GM21528 (cell line): Measurements from ENCODE around the gene KIF17.
"Not testable (repeated sequence)": the region's sequence is repeated elsewhere in the genome, so short reads cannot be mapped to it uniquely, and the experiment has no call there.

ENCODE experiments used
- ATAC-seq: cut with Tn5 transposase; IDR thresholded peaks from one replicate; pipeline ENCODE4 v1.9.1; 2021; ENCODE audit warnings: mild to moderate bottlenecking, moderate library complexity; ENCODE audit not compliant: unreplicated experiment, low FRiP score

KIF17 gene

DNA sequence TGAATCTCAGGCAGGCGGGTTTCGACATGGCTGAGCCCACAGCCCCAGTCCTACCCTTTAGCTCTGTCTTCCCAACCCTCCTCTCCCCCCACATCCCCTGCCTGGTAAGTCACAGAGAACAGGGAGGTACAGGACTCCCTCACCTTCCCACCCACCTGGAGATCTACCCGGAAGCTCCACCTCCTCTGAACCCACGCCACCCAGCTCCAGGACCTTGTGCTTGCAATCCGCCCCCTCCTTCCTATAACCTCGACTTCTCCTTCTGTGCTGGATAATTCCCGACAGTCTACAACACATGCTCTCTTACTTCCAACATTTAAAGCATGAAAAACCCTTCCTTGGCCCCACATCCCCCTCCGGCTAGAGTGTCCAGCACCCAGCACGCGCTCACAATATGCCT is 22.3 kb downstream of the KIF17 start:
- ATAC-seq: no peak

DNA sequence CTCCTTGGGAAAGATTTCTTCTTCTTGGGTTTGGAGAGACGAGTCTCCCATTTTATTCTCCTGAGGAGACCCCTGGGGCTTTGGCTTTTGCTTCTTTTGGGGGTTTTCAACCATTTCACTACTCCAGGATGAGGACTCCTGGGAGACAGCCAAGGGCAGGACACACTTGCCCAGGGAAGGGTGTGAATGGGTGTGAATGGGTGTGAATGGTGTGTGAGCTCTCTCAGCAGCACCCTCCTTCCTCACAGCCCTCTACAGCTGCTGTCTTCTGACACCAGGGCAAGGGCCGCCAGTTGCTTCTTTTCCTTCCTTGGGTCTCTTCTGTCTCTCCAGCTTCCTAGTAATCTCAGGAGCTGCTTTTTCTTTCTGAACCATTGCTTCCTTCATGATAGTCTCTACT is 24.2 kb downstream of the KIF17 start:
- no peak for ATAC-seq

DNA sequence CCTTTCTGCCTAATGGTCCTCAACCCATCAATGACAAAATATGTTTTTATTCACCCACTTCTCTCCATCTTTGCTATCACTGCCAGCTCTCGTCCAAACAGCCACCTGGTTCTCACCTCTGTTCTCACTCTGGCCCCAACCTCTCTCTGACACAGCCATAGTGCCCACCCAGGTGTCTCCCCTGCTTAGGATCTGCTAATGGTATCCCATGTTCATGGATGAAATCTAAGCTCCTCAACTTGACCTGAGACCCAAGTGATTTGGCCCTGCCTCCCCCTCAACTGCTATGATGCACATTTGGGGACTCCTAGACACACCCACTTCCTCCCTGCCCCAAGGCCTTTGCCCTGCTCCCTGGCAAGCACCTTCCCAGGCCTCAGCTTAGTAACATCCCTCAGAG is 25.9 kb downstream of the KIF17 start:
- no peak for ATAC-seq

DNA sequence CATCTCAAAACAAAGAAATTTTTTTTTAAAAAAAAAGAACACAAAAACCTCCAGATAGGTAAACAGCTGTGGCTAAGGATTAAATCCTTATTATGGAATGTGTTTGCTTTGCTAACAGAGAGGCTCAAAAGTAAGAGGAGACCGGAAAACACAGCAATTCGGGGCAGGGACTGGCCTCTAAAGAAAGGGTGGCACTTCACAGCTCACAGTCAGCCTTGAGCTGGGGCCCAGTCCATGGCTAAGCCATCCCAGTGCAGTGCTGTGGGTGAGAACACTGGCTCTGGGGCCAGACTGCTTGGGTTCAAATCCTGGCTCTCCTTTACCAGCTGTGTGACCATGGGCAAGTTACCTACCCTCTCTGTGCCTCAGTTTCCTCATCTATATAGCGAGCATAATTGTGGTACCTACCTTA is 28.2 kb downstream of the KIF17 start:
- no peak for ATAC-seq

GRCh38 chr1:20686883-20687725 is 30.7 kb downstream of the KIF17 start:
- ATAC-seq: no peak

DNA sequence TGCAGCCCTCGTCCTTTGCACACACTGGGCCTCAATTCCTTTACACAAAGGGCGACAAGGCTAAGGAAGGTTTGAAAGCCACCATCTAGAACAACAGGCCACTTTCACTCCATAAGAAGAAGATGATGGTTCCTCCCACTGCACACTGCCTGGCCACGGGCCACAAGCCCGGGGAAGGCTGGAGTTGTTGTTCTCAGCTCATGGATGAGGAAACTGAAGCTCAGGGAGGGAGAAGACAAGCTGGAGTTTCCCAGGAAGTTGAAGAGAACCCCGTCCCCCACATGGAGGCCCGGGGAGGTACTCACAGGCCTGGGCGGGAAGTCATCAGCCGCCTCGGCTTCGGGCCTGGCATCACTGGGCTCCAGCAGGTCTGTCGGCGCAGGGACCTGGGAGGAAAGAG is 32.1 kb downstream of the KIF17 start:
- ATAC-seq: no peak

DNA sequence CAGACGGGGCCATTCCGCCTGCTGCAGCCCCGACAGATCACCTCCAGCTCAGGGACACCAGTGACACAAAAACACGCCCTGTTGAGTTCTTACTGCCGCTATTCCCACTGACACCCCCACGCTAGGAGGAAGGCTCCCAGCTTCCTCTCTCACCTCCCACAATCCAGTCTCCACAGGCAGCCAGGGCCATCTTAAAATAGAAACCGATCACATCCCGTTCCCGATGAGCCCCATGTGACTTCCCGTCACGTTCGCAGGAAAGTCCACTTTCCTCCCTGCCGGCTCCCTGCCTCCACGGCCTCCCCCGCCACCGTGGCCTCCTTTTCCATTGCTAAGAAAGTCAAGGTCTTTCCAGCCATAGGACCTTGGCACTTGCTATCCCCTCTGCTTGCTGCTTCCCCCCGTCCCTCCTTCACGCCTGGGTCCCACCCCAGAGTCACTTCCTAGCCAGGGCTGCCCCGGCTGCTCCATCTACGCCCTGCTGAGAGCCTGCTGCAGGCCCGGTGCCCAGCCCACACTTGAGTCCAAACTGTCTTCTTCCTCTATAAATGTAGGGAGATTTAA is 32.6 kb downstream of the KIF17 start:
- ATAC-seq: no peak

DNA sequence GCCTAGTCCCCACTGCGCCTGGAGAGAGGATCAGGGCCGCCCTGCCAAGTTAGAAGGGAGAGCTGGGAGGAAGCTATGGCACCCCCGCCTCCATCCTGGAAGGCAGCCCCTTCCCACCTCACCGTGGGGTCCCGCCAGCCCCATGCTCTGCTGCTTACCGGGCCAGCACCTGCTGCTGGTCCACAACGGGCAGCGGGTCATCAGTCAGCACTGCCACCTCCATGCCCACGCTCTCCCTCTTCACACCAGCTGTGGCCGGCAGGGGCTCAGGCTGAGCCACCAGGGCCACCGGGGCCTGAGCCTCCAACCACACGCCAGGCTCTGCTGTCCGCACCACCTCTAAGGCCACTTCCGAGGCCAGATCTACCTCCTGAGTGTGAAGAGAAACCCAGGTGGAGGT is 33.2 kb downstream of the KIF17 start:
- no peak for ATAC-seq

DNA sequence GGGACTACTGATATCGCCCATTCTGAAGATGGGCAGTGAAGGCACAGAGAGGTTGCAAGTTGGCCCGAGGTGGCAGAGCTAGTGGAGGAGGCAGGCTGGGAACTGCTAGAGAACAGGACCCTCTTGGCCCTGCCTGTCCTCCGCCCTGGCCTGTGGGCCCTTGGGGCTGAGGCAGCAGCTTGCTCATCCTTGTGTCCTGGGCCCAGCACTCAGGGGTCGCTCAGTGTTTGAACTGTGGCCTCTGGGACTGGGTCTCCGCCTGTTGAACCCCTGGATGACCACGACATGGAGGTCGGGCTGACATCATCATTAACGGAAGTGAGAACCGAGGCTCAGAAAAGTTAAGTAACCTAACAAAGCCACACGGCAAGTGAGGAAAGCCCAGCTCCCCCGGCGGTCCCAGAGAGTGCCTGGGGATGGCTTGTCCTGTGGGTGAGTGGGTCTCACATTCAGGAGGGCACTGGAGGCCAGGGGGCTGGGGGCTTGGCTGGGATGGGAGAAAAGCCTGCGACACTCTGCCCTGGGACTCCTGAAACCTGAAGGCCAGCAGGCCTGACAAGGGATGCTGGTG is 33.7 kb downstream of the KIF17 start:
- ATAC-seq: no peak

GRCh38 chr1:20683614-20684013 is 34.2 kb downstream of the KIF17 start:
- ATAC-seq: no peak

DNA sequence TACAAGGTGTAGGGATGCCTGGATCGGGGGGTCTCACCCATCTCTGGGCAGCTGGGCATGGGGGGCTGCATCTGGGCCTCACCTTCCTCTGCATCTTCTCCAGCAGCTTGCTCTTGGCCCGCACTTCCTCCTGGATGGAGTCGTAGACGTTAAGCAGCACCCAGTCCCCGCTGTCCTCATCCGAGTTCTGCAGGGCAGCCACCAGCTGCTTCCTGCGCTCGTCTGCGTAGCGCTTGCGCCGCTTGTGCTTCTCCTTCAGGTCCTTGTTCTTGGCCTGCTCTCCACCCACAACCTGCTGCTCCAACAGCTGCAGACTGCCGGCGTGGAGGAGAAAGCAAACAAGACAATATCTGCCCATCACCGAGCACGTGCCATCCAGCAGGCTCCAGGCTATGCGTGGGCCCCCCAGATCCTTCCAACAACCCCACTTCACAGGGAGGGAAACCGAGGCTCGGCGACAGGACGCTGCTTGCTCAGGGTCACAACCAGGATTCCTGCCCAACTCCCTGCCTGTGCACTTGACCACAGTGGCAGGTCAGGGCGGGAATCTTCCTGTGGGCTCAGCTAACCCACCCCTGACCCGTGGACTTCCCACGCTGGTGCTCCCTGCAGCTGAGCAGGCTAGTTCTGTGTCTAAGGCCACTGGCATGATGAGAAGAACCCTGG is 35.1 kb downstream of the KIF17 start:
- ATAC-seq: no peak

GRCh38 chr1:20681999-20682398 is 35.8 kb downstream of the KIF17 start:
- ATAC-seq: no peak

GRCh38 chr1:20680269-20680668 is 37.5 kb downstream of the KIF17 start:
- ATAC-seq: no peak

- ATAC-seq: no peak
These were observed 39.2 kb downstream of the KIF17 start for GRCh38 chr1:20678599-20678998.

GRCh38 chr1:20673626-20674025 is 44.2 kb downstream of the KIF17 start:
- ATAC-seq: not testable (repeated sequence)

DNA sequence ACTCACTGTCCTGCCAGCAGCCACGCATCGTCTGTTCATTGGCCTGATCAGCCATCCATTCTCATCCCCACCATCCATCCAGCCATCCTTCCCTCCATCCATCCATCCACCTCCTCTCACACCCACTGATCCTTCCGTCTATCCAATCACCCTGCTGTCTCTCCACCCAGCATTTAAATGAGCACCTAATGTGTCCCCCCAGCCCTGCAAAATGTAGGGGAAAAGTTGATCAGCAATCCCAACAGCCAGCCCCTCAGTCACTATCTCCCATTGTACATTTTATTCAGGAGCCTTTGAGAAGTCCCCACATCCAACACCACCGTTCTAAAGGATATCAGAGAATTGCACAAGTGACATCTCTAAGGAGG is 45.6 kb downstream of the KIF17 start:
- no peak for ATAC-seq

DNA sequence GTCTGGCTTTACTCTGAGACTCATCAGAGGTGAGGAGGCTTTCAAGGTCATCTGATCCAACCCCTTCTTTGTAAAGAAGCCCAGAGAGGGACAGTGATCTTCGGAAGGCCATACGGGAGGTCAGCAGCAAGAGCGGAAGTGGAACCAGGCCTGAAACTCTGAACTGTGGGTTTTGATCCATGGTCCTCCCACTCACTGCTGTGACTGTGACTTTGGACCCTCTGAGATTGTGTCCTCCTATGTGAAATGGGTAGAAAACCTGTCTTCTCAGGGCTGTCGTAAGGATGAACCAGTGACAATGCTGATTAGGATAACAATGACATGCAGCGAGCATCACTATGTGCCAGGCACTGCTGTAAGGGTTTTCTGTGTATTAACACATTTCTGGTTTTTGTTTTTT is 46.9 kb downstream of the KIF17 start:
- ATAC-seq: no peak

DNA sequence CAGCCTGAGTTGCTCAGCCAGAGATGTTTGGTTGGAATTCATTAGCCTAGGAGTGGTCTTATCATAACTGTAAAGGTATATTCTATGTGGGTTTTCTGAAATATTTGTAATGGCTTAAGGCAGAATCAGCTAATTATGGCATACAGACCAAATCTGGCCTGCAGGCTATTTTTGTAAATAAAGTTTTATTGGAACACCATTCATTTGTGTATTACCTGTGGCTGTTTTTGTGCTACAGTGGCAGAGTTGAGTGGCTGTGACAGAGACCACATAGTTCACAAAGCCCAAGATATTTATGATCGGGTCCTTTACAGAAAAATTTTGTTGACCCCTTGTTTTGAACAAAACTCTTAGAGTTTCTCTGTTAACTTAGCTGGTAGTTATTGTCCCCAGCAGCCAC is 49.2 kb downstream of the KIF17 start:
- no peak for ATAC-seq

DNA sequence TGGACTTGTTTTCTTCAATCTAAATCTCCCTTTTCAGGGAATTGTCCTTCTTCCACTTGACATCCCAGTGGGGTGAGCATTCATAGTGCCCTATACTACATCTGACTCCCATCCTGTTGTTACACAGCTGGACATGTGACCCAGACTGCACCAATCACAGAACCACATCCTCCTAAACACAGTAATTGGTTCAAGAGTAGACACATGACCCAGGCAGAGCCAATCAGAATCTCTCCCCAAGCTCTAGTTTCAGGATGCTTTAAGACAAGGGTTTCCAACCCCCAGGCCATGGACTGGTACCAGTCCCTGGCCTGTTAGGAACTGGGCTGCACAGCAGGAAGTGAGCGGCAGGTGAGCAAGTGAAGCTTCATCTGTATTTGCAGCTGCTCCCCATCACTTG is 51.0 kb downstream of the KIF17 start:
- no peak for ATAC-seq

DNA sequence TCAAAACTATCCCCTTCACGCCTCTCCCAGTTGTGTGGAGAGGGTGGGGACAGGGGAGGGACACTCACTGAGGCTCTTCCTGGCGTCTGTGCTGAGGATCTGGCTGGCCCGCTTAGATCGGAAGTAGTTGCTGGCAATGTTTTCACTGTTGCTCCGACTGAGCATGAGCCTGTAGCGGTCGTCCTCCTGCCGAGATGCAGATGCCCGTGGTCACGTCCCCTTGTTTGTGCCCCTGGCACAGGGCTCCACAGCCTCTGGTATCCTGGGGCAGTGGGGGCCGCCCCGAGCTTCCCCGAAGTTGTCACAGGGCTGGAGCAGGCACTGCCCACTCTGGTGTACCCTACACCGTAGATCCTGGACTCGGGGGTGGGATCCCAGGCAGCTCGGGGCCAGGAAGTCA is 51.7 kb downstream of the KIF17 start:
- ATAC-seq: no peak

DNA sequence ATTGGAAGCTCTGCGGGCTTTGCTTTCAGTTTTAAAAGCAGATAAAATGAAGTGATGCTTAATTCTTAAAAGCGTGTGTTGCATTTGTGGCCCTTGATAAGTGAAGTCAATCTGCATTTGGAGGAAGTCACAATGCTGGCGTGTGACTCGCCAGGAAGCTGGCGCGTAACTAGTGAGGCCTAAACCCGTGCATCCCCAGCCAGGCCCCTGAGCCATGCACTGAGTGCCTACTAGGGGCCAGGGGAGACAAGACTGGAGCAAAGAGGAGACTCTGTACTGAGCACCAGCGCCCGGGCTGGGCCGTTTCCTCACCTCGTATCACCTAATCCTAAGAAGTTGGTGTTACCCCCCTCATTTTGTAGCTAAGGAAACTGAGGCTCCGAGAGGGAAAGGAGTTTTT is 52.1 kb downstream of the KIF17 start:
- no peak for ATAC-seq
